Right hindlimb (tissue), 1 donor: Measurements from ENCODE around the gene MS4A15.

ENCODE experiments used
- DNase-seq: peaks from one replicate; pipeline ENCODE4 v3.0.0-alpha.2; 2018

MS4A15 gene

GRCh38 chr11:60780774-60781173 is 24.1 kb downstream of the MS4A15 start:
- DNase-seq: no peak

GRCh38 chr11:60781286-60781980 is 24.8 kb downstream of the MS4A15 start:
- DNase-seq: no peak

- no peak for DNase-seq
These were observed 25.3 kb downstream of the MS4A15 start for GRCh38 chr11:60781981-60782316.

DNA sequence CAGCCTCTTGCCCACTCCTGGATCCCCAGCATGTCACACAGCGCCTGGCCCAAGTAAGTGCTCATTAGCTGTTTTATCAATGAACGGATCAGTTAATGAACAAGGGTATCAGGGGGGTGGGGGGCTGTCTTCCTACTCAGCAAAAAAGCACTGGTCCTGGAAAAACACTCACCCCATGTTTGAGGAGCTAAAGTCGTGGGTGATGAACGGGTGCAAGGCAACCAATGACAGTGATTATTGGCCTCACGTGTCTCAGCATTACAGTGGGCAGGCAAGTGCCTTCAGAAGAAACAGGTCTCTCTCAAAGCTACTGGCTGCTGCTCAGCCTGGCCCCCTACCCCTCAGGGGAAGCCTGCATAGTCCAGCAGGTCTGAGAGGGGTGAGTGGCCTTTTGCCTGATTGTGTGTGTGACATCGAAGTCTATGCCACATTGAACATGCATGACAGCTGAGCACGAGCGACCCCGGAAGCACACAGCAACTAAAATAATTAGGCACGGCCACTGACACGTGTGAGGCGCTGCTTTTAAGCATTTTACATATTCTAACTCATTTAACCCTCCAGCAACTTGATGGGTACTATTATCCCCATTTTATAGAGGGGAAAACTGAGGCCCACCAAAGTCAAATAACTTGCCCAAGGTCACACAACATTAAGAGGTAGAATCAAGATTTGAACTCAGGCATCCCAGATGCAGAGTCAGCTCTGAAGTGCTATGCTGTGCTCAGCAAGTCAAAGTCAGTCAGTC is 25.9 kb downstream of the MS4A15 start:
- no peak for DNase-seq

- no peak for DNase-seq
These were observed 26.4 kb downstream of the MS4A15 start for GRCh38 chr11:60783141-60783484.

- DNase-seq: no peak
These were observed 27.2 kb downstream of the MS4A15 start for GRCh38 chr11:60783911-60784310.

DNA sequence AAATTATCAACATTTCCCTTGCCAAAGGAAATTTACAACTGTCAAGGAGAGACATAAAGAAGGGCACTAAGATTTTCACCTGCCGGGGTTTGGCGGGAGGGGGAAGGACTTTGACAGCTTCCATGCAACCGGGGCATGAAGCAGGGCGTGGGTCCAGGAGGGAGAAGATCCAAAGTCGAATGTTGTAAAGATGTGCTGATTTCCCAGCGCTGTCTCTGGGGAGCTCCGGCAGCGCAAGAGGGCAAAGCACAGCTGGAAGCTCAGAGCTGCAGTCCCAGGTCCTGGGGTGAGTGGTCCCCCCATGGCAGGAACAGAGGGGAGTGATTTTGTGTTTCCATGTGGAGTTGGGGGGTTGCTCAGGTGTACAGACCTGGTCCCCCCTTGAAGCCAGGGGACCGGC is 28.5 kb downstream of the MS4A15 start, which contains the start of gene MS4A10:
Gene MS4A10 (plus strand): TSS at position 198 of the 400 bp plus-strand sequence. CDS start 5,003 bp downstream, outside the sequence.
- DNase-seq: no peak

- no peak for DNase-seq
These were observed 29.2 kb downstream of the MS4A15 start for GRCh38 chr11:60785806-60786361.

DNA sequence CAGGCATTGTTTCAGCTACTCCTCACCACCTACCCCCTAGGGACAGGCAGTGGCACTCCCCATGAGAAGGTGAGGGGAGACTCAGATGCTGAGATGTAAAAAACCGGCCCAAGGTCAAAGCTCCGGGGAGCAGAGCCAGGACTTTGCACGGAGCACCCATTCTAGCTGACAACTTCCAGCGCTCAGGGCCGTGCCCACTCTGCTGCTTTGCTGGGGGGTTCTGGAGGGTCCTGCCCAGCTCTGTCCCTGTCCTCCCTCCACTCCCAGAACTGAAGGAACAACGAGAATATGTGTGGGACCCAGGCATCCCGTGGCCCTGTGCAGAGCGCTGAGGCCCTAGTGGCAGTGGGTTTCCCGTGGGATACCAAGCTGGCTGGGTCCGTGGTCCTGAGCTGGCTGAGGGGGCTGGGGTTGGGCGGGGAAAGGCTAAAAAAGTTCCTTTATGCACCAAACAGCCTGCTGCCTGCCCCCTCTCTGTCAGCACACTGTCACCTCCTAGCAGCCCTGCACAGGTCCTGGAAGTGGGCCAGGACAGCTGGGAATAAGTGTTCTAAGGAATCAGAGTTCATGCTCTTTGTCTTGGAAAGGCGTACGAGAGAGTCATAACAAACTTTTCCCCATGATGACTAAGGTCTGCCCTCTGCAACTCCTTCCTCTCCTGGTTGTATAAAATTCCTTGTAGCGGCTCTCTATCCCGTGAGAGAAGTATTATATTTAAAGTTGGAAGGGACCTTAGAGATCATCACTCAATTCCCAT is 30.3 kb downstream of the MS4A15 start:
- peak; percentile 85 for DNase-seq

- no peak for DNase-seq
These were observed 31.9 kb downstream of the MS4A15 start for GRCh38 chr11:60788401-60789125.

DNA sequence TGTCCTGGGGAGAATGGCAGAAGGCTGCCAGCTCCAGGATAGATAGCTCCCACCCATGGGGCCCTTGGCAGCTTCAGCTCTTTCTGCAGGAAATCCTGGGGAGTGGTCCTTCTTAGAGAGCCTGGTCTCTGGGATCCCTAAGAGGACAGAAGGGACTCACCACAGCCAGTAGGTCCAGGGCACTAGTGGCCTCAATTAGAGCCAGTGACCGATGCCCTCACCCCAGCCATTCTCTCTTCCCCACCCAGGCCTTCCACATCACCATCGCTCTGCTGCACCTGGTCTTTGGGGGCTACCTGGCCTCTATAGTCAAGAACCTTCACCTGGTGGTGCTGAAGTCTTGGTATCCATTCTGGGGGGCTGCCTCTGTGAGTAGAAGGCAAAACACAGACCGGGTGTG is 34.1 kb downstream of the MS4A15 start:
- no peak for DNase-seq

- DNase-seq: no peak
These were observed 34.7 kb downstream of the MS4A15 start for GRCh38 chr11:60791153-60791933.

GRCh38 chr11:60792521-60792920 is 35.9 kb downstream of the MS4A15 start:
- DNase-seq: no peak

DNA sequence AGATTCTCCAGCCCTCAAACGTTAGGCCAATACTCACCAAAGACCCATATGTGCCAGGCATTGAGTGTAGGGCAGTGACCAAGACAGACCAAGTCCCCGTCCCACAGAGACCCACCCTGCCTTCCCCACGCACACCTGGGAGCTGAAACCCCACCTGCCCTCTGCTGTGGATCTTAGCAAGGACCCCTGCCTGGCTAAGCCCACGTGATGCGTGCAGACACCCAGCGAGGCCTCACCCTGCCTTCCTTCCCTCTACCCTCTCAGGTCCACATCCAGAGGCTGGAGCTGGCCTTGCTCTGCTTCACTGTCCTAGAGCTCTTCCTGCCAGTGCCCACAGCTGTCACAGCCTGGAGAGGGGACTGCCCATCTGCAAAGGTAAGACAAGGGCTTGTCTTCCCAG is 38.6 kb downstream of the MS4A15 start:
- DNase-seq: no peak

DNA sequence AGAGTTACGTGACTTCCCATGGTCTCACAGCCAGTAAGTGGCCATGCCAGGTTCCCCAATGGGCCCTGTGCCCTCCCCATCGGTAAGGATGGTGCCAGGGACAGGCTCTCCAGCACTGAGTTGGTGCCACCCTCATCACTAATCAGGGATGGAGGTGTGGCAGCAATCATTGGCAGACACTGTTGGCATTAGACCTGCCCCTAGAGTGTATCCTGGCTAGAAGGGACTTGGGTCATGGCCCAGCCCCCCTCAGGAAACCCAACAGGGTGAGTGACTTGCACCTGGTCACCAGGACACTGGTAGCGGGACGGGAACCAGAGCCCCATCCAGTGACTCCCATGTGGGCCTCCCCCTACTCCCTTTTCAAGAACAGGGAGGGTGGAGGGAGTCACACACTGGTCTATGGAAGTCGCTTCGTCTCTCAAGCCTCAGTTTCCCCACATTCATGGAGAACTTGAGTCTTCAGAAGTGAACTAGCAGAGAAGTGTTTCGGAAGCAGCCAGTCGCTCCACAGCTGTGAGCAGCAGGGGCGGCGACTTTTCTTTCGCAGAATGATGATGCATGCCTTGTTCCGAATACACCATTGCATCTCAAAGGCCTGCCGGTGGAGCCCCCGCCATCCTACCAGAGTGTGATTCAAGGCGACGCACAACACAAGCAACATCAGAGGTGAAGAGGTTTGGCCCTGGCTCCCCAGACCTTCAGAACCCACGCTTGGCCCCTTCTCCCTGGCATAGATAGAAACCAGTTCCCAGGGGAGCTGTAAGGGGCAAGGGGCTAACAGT is 41.4 kb downstream of the MS4A15 start:
- no peak for DNase-seq

DNA sequence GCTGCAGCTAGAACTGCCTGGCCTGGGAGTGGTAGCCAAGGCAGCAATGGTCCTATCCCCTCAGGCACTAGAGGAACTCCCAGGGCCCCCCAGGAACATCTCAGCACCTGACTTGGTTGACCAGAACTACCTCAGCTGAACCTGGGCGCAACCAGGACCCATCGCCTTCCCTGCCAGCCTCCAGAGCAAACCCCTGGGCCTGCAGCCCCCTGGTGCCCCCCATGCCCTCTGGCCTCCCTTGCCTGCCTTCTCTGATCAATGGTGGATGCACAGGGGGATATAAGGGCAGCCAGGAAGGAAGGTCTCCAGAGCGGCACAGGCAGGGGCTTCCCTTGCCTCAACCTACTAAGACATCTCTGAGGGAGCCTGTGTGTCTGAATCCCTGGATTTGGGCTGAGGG is 42.0 kb downstream of the MS4A15 start:
- DNase-seq: no peak

GRCh38 chr11:60801194-60801593 is 44.5 kb downstream of the MS4A15 start:
- no peak for DNase-seq

DNA sequence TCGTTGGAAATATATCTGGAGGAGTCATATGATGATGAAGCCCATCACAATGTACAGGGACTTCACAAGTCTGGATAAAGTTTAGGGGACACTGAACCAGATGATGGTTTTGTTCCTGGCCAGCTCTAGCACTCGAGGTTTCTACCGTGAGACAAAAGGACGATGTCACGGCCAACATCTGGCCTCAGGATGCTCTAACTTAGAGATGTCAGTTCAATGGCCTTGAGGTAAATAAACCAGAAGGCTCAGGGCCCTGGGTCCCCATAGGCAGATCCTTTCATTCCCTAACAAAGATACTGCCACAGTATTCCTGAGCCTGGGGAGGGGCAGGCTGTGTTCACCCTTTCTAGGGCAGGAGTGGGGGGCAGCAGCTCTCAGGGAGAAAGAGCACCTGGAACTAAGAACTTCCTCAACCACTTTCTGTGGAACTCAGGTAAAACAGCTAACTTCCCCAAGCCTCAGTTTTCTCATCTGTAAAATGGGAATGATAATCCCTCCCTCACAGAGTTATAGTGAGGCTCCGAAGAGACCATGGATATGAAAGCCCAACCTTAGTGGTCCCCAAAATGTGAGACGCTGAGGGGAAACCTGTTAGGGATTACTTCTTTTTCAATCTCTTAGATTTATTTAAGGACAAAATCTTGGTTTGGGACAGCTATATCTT is 46.7 kb downstream of the MS4A15 start:
- DNase-seq: no peak

GRCh38 chr11:60809249-60809648 is 52.6 kb downstream of the MS4A15 start:
- DNase-seq: no peak

GRCh38 chr11:60809691-60810090 is 53.0 kb downstream of the MS4A15 start:
- no peak for DNase-seq

GRCh38 chr11:60810151-60810550 is 53.5 kb downstream of the MS4A15 start:
- no peak for DNase-seq
